Trophoblast cell (in vitro differentiated cells and primary cell): ENCODE results near the gene NUDT13.
"Not testable (repeated sequence)": the region's sequence is repeated elsewhere in the genome, so short reads cannot be mapped to it uniquely, and the experiment has no call there.

ENCODE experiments used
- DNase-seq, 2 donors: peaks; one replicate each; pipeline ENCODE4 v3.0.0-alpha.2; 2016
- H2AFZ ChIP-seq: 2 replicates; pipeline ENCODE4 v1.6.1; 2013; ENCODE audit warnings: low read length, moderate library complexity, mild to moderate bottlenecking; ENCODE audit not compliant: insufficient read depth, poor library complexity
- H2AK5ac ChIP-seq: 2 replicates; pipeline ENCODE4 v1.6.1; 2013; ENCODE audit warnings: mild to moderate bottlenecking, low read length
- H2BK120ac ChIP-seq: 2 replicates; pipeline ENCODE4 v1.6.1; 2013; ENCODE audit warnings: low read length, mild to moderate bottlenecking, moderate library complexity; ENCODE audit not compliant: insufficient read depth, poor library complexity
- H2BK12ac ChIP-seq: 2 replicates; pipeline ENCODE4 v1.6.1; 2013; ENCODE audit warnings: mild to moderate bottlenecking, low read length, moderate library complexity
- H2BK5ac ChIP-seq: 2 replicates; pipeline ENCODE4 v1.6.1; 2013; ENCODE audit warnings: low read length, low read depth, moderate library complexity, mild to moderate bottlenecking; ENCODE audit not compliant: poor library complexity
- H3K14ac ChIP-seq: 2 replicates; pipeline ENCODE4 v1.6.1; 2013; ENCODE audit warnings: mild to moderate bottlenecking, low read length
- H3K18ac ChIP-seq: 2 replicates; pipeline ENCODE4 v1.6.1; 2013; ENCODE audit warnings: mild to moderate bottlenecking, low read length
- H3K23ac ChIP-seq: 2 replicates; pipeline ENCODE4 v1.6.1; 2013; ENCODE audit warnings: low read length
- H3K27ac ChIP-seq: 2 replicates; pipeline ENCODE4 v1.5.1; 2013; ENCODE audit warnings: low read depth, mild to moderate bottlenecking, inconsistent platforms, low read length, moderate library complexity
- H3K27me3 ChIP-seq: 2 replicates; pipeline ENCODE4 v1.6.1; 2013; ENCODE audit warnings: inconsistent platforms, mild to moderate bottlenecking, low read length, moderate library complexity; ENCODE audit not compliant: insufficient read depth
- H3K36me3 ChIP-seq, 2 experiments: 1 replicate in 1 of 2; 2 replicates in 1 of 2; pipeline ENCODE4 v1.6.1; 2013; ENCODE audit warnings: low read length in 2 of 2, mild to moderate bottlenecking in 2 of 2, moderate library complexity in 1 of 2; ENCODE audit not compliant: insufficient read depth in 2 of 2, control insufficient read depth in 1 of 2
- H3K4ac ChIP-seq: 2 replicates; pipeline ENCODE4 v1.6.1; 2013; ENCODE audit warnings: low read depth, mild to moderate bottlenecking, low read length, moderate library complexity
- H3K4me1 ChIP-seq, 2 experiments: 1 replicate in 1 of 2; 2 replicates in 1 of 2; pipeline ENCODE4 v1.6.1; 2013; ENCODE audit warnings: low read length in 2 of 2, mild to moderate bottlenecking in 2 of 2, moderate library complexity in 1 of 2; ENCODE audit not compliant: insufficient read depth in 2 of 2, control insufficient read depth in 1 of 2
- H3K4me2 ChIP-seq: 2 replicates; pipeline ENCODE4 v1.6.1; 2013; ENCODE audit warnings: inconsistent platforms, mild to moderate bottlenecking, low read length, moderate library complexity
- H3K4me3 ChIP-seq: 2 replicates; pipeline ENCODE4 v1.5.1; 2013; ENCODE audit warnings: mild to moderate bottlenecking, low read depth, low read length, inconsistent platforms
- H3K79me1 ChIP-seq: one replicate; pipeline ENCODE4 v1.6.1; 2013; ENCODE audit warnings: low read length
- H3K79me2 ChIP-seq: 2 replicates; pipeline ENCODE4 v1.6.1; 2013; ENCODE audit warnings: low read length, mild to moderate bottlenecking; ENCODE audit not compliant: control insufficient read depth, insufficient read depth, poor library complexity
- H3K9ac ChIP-seq: 2 replicates; pipeline ENCODE4 v1.6.1; 2013; ENCODE audit warnings: mild to moderate bottlenecking, low read length
- H3K9me3 ChIP-seq: 2 replicates; pipeline ENCODE4 v1.6.1; 2013; ENCODE audit warnings: low read depth, mild to moderate bottlenecking, control low read depth, inconsistent platforms, low read length; ENCODE audit not compliant: insufficient read depth
- H4K12ac ChIP-seq: 2 replicates; pipeline ENCODE4 v1.6.1; 2013; ENCODE audit warnings: low read depth, mild to moderate bottlenecking, low read length, moderate library complexity
- H4K8ac ChIP-seq: 2 replicates; pipeline ENCODE4 v1.6.1; 2013; ENCODE audit warnings: low read depth, mild to moderate bottlenecking, low read length, moderate library complexity
- H4K91ac ChIP-seq: one replicate; pipeline ENCODE4 v1.6.1; 2013; ENCODE audit warnings: low read depth, mild to moderate bottlenecking, low read length, moderate library complexity
- WGBS: extraction: QIAGEN DNeasy Blood & Tissue Kit; methylation state at CpG from one replicate; pipeline ENCODE4 v1.1.7; 2013; ENCODE audit warnings: missing lambda C conversion rate; ENCODE audit not compliant: insufficient read length, insufficient coverage; ENCODE audit errors: extremely low coverage; 5-methylcytosine and 5-hydroxymethylcytosine counted together

Gene NUDT13

DNA sequence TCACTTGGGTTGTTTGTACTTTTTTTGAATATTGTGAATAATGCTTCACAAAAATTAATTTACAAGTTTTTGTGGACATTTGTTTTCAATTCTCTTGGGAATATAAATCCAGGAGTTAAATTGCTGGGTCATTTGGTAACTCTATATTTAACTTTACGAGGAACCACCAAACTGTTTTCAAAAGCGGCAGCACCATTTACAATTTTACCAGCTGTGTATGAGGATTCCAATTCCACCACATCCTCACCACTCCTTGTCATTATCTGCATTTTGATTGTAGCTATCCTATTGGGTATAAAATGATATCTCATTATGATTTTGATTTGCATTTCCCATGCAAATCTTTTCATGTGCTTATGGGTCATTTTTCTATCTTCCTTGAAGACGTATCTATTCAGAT is 4.0 kb upstream of the NUDT13 start:
- Histone ChIP-seq H3K9ac (no peak overlapping the region), H2AK5ac (no peak overlapping the region), H3K14ac (no peak overlapping the region), H3K4me1 (no peaks in the 10 kb centered on the region), H3K9me3 (peaks cover 1% of the 10 kb centered on the region), H4K8ac (no peak overlapping the region), H3K23ac (no peak overlapping the region), H3K27me3 (no peaks in the 10 kb centered on the region), H3K4me3 (no peak overlapping the region), H2BK12ac (no peak overlapping the region), H4K12ac (no peak overlapping the region), H4K91ac (no peak overlapping the region), H2BK120ac (no peak overlapping the region), H3K27ac (no peak overlapping the region), H3K79me2 (no peaks in the 10 kb centered on the region), H3K36me3 (peaks cover 0 to 6% of the 10 kb centered on the region in 2 experiments), H3K79me1 (peaks cover 1% of the 10 kb centered on the region), H2AFZ (no peak overlapping the region), H3K4ac (no peak overlapping the region), H2BK5ac (no peak overlapping the region), H3K18ac (no peak overlapping the region), H3K4me2 (no peak overlapping the region)
- no CpG with 5 or more reads among the region's 3 CpGs for WGBS
- DNase-seq = no peak

DNA sequence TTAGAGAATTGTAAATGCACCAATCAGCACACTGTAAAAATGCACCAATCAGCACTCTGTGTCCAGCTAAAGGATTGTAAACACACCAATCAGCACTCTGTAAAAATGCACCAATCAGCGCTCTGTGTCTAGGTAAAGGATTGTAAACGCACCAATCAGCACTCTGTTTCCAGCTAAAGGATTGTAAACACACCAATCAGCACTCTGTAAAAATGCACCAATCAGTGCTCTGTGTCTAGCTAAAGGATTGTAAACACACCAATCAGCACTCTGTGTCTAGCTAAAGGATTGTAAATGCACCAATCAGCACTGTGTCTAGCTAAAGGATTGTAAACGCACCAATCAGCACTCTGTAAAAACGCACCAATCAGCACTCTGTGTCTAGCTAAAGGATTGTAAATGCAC is 1.0 kb upstream of the NUDT13 start:
- H3K4me2 ChIP-seq, H3K4me3 ChIP-seq, H3K14ac ChIP-seq, H3K79me1 ChIP-seq, H2BK120ac ChIP-seq, H3K27ac ChIP-seq, H3K4ac ChIP-seq, H2BK5ac ChIP-seq, H3K9me3 ChIP-seq, H3K79me2 ChIP-seq, H3K4me1 ChIP-seq, H4K12ac ChIP-seq, DNase-seq, H3K27me3 ChIP-seq, H2AK5ac ChIP-seq, H4K91ac ChIP-seq, H3K23ac ChIP-seq, H2AFZ ChIP-seq, H3K36me3 ChIP-seq, H4K8ac ChIP-seq, H2BK12ac ChIP-seq, H3K18ac ChIP-seq, H3K9ac ChIP-seq: not testable (repeated sequence)
- WGBS = no CpG with 5 or more reads among the region's 4 CpGs

DNA sequence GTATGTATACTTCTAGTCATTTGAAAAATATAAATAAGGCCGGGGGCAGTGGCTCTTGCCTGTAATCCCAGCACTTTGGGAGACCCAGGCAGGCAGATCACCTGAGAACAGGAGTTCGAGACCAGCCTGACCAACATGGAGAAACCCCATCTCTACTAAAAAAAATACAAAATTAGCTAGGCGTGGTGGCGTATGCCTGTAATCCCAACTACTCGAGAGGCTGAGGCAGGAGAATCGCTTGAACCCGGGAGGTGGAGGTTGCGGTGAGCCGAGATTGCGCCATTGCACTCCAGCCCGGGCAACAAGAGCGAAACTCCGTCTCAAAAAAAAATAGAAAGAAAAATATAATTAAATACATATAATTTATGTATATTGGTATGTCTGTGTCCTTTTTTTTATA is 1.8 kb downstream of the NUDT13 start:
- not testable (repeated sequence) for H2BK12ac ChIP-seq, H3K27ac ChIP-seq, H2BK5ac ChIP-seq, H3K9ac ChIP-seq, H3K79me1 ChIP-seq, H4K8ac ChIP-seq, H3K4me1 ChIP-seq, H3K18ac ChIP-seq, H3K23ac ChIP-seq, H3K9me3 ChIP-seq, H3K79me2 ChIP-seq, H3K14ac ChIP-seq, H2AFZ ChIP-seq, H3K27me3 ChIP-seq, H3K4ac ChIP-seq, H4K12ac ChIP-seq, H2AK5ac ChIP-seq, H4K91ac ChIP-seq, H3K4me2 ChIP-seq, DNase-seq, H2BK120ac ChIP-seq, H3K4me3 ChIP-seq
- H3K36me3 ChIP-seq = peaks cover 3 to 11% of the 10 kb centered on the region in 2 experiments
- no CpG with 5 or more reads among the region's 13 CpGs for WGBS

DNA sequence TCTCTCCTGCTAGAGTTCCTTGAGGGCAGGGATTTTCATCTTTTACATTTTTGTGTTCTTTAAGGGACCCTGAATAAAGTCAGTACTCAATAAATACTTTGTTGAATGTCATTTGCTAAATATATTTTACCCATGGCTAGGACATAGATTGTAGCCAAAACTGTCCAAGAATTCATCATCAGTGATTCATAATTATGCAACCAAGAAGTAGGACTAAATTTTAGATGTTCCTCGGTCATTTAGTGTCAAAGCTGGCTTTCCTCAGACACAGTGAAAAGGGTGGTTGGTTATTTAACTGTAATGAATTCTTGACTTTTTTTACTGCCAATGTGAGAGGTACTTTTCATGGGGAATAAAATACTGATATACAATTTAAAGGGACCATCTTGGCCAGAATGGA is 3.3 kb downstream of the NUDT13 start:
- Histone ChIP-seq H3K18ac (no peak overlapping the region), H3K4ac (no peak overlapping the region), H3K27me3 (no peaks in the 10 kb centered on the region), H4K8ac (no peak overlapping the region), H3K23ac (no peak overlapping the region), H3K4me2 (no peak overlapping the region), H3K4me1 (peaks cover 1 to 2% of the 10 kb centered on the region in 2 experiments), H4K12ac (no peak overlapping the region), H3K14ac (no peak overlapping the region), H2BK120ac (no peak overlapping the region), H3K4me3 (no peak overlapping the region), H3K9ac (no peak overlapping the region), H3K36me3 (peaks cover 3 to 11% of the 10 kb centered on the region in 2 experiments), H3K79me2 (no peaks in the 10 kb centered on the region), H2BK5ac (no peak overlapping the region), H3K27ac (no peak overlapping the region), H2AK5ac (no peak overlapping the region), H2BK12ac (no peak overlapping the region), H3K79me1 (peaks cover 1% of the 10 kb centered on the region), H3K9me3 (peaks cover 1% of the 10 kb centered on the region), H4K91ac (no peak overlapping the region), H2AFZ (no peak overlapping the region)
- no CpG with 5 or more reads among the region's 1 CpG for WGBS
- no peak for DNase-seq
